HepG2 (cell line): Measurements from ENCODE around the gene PPP2R5B. TPM values are rescaled to one million over a fixed set of nuclear protein-coding genes. Genes with fewer than 3 reads are reported as not detected.

Experiments used
- BRD4 ChIP-seq: sonication (generic); formaldehyde crosslinking; IDR thresholded peaks from 2 replicates; pipeline ENCODE4 v1.4.0; 2020; ENCODE audit warnings: missing genetic modification reagents
- ELF1 ChIP-seq: sonication (generic); formaldehyde crosslinking; IDR thresholded peaks from 2 replicates; pipeline ENCODE4 v1.4.0; 2020; ENCODE audit warnings: missing genetic modification reagents
- FOXK2 ChIP-seq: fragments of 450-650 bp; IDR thresholded peaks from 2 replicates; pipeline ENCODE4 v1.6.1; 2016
- HMG20B ChIP-seq: conservative IDR thresholded peaks from 2 replicates; pipeline ENCODE4 v1.6.1; 2016; ENCODE audit warnings: missing genetic modification reagents, missing compliant biosample characterization
- HOXA9 ChIP-seq: sonication (generic); formaldehyde crosslinking; IDR thresholded peaks from 2 replicates; pipeline ENCODE4 v1.8.1; 2022; ENCODE audit warnings: missing genetic modification reagents, mild to moderate bottlenecking, moderate library complexity, borderline replicate concordance
- MAFK ChIP-seq, 2 experiments: IDR thresholded peaks in 1 of 2; conservative IDR thresholded peaks in 1 of 2; 2 replicates each; pipeline ENCODE4 v1.6.1; 2011; ENCODE audit warnings: improper control_type of control experiment in 2 of 2, low read length in 2 of 2
- MXD4 ChIP-seq: IDR thresholded peaks from 2 replicates; pipeline ENCODE4 v1.6.1; 2016; ENCODE audit warnings: mild to moderate bottlenecking, missing biosample characterization, missing genetic modification reagents
- PCBP1 ChIP-seq: fragments of 200-400 bp; formaldehyde crosslinking; IDR thresholded peaks from 2 replicates; pipeline ENCODE4 v1.6.1; 2017; ENCODE audit warnings: mild to moderate bottlenecking, low read depth, low read length, borderline replicate concordance
- POLR2G ChIP-seq: fragments of 200-400 bp; formaldehyde crosslinking; IDR thresholded peaks from 2 replicates; pipeline ENCODE4 v1.6.1; 2018; ENCODE audit warnings: mild to moderate bottlenecking, low read depth, low read length, moderate library complexity
- SMARCE1 ChIP-seq: fragments of 450-650 bp; IDR thresholded peaks from 2 replicates; pipeline ENCODE4 v1.6.1; 2017; ENCODE audit warnings: borderline replicate concordance
- SOX6 ChIP-seq, 2 experiments: fragments of 450-650 bp in 1 of 2; sonication (generic) in 1 of 2; formaldehyde crosslinking in 1 of 2; IDR thresholded peaks; 2 replicates each; pipeline versions ENCODE4 v1.4.0 to v1.6.1; 2017 to 2020; ENCODE audit warnings: antibody characterized with exemption in 1 of 2, mild to moderate bottlenecking in 1 of 2, missing genetic modification reagents in 1 of 2
- USF2 ChIP-seq, 2 experiments: sonication (generic) in 1 of 2; formaldehyde crosslinking in 1 of 2; IDR thresholded peaks; 2 replicates each; pipeline versions ENCODE4 v1.5.1 to v1.6.1; 2011 to 2020; ENCODE audit warnings: borderline replicate concordance in 1 of 2, low read depth in 1 of 2, low read length in 1 of 2, mild to moderate bottlenecking in 1 of 2, missing genetic modification reagents in 1 of 2, moderate library complexity in 1 of 2
- ZNF160 ChIP-seq: sonication (generic); formaldehyde crosslinking; IDR thresholded peaks from 2 replicates; pipeline ENCODE4 v1.8.0; 2022; ENCODE audit warnings: mild to moderate bottlenecking, inconsistent platforms, missing genetic modification reagents
- ZNF598 ChIP-seq: sonication (generic); formaldehyde crosslinking; IDR thresholded peaks from 2 replicates; pipeline ENCODE4 v1.5.1; 2020; ENCODE audit warnings: mild to moderate bottlenecking, missing genetic modification reagents, borderline replicate concordance
- ZNF646 ChIP-seq: sonication (generic); formaldehyde crosslinking; IDR thresholded peaks from 2 replicates; pipeline ENCODE4 v1.9.0; 2021; ENCODE audit warnings: mild to moderate bottlenecking, missing genetic modification reagents
- polyA plus RNA-seq, 8 experiments: library from polyadenylated mRNA; depleted of rRNA in 3 of 8; stranded (reverse) in 7 of 8; unstranded in 1 of 8; fragments of >200 nt; fragmentation: Illumina TruSeq in 4 of 8; extraction: Trizol in 4 of 8; gene quantifications; 2 replicates each; pipeline versions ENCODE4 v1.2.1 to v1.2.3, GENCODE V29; 2011 to 2016; ENCODE audit warnings: low read depth in 4 of 8, missing spikeins in 1 of 8, mixed read lengths in 1 of 8; ENCODE audit not compliant: insufficient read depth in 1 of 8
- total RNA-seq, 5 experiments: library from RNA; depleted of rRNA; stranded (reverse); fragments of >200 nt; fragmentation: Illumina TruSeq; extraction: Trizol; gene quantifications; 2 replicates each; pipeline ENCODE4 v1.2.3, GENCODE V29; 2016; ENCODE audit warnings: low read depth in 1 of 5
- TF ChIP-seq, protein P1 (sequence below): sonication (generic); formaldehyde crosslinking; IDR thresholded peaks from 2 replicates; pipeline ENCODE4 v1.5.1; 2020; ENCODE audit warnings: mild to moderate bottlenecking, missing genetic modification reagents

PPP2R5B gene
- total and polyA plus RNA-seq, 2 of the 13 experiments (the other 11 are each of a cell fraction or from before 2014, with no cell fraction given) = 2.3 to 8.3 TPM

GRCh38 chr11:64894070-64894811, 30.2 kb upstream of the PPP2R5B start (continued):
- TF ChIP-seq ZNF646 (CRISPR knock-in tag) = no peak
- peak; percentile 26; the same call in 1 of the 2 replicates for TF ChIP-seq POLR2G
- TF ChIP-seq FOXK2 = no peak
- no peak for TF ChIP-seq SOX6 (IDR thresholded peaks at IDR 0.05)
- peak; percentile 78 for TF ChIP-seq SOX6 (CRISPR knock-in tag; IDR thresholded peaks at IDR 0.05)
- no peak for TF ChIP-seq SMARCE1
- TF ChIP-seq HMG20B (CRISPR knock-in tag) = peak; percentile 43; the same call in 1 of the 2 replicates
- no peak for TF ChIP-seq MAFK (conservative IDR thresholded peaks at IDR 0.05 in 1 of 2, IDR thresholded peaks at IDR 0.05 in 1 of 2; ENCODE audit: low read length in 2 of 2)
- TF ChIP-seq, protein P1, sequence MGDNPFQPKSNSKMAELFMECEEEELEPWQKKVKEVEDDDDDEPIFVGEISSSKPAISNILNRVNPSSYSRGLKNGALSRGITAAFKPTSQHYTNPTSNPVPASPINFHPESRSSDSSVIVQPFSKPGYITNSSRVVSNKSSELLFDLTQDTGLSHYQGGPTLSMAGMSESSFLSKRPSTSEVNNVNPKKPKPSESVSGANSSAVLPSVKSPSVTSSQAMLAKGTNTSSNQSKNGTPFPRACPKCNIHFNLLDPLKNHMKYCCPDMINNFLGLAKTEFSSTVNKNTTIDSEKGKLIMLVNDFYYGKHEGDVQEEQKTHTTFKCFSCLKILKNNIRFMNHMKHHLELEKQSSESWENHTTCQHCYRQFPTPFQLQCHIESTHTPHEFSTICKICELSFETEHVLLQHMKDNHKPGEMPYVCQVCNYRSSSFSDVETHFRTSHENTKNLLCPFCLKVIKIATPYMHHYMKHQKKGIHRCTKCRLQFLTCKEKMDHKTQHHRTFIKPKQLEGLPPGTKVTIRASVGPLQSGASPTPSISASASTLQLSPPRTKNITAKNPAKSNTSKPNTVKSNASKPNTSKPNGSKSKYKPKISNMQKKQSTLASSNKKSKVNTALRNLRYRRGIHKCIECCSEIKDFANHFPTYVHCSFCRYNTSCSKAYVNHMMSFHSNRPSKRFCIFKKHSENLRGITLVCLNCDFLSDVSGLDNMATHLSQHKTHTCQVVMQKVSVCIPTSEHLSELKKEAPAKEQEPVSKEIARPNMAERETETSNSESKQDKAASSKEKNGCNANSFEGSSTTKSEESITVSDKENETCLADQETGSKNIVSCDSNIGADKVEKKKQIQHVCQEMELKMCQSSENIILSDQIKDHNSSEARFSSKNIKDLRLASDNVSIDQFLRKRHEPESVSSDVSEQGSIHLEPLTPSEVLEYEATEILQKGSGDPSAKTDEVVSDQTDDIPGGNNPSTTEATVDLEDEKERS (CRISPR knock-in tag) = peak; percentile 85
- TF ChIP-seq USF2 (IDR thresholded peaks at IDR 0.05; ENCODE audit: low read depth, low read length) = no peak
- no peak for TF ChIP-seq USF2 (CRISPR knock-in tag; IDR thresholded peaks at IDR 0.05; ENCODE audit: borderline replicate concordance)
- peak; percentile 77; the same call in 1 of the 2 replicates for TF ChIP-seq ZNF598 (CRISPR knock-in tag)
- TF ChIP-seq MXD4 (CRISPR knock-in tag) = peak; percentile 18; the same call in 1 of the 2 replicates
- TF ChIP-seq ZNF160 (CRISPR knock-in tag) = peak; percentile 55; the same call in 1 of the 2 replicates
- TF ChIP-seq BRD4 (CRISPR knock-in tag) = peak; percentile 64; the same call in 1 of the 2 replicates
- TF ChIP-seq PCBP1 = 0 out of 2 replicates have a peak, but pooled peaks have one; percentile 85
- no peak for TF ChIP-seq HOXA9 (CRISPR knock-in tag)
- TF ChIP-seq ELF1 (CRISPR knock-in tag) = peak; percentile 59
